ENCODE data around the gene EPHX1.

- TF ChIP-seq CTCF (IDR thresholded peaks at IDR 0.05) = no peak
- TF ChIP-seq POLR2A (IDR thresholded peaks at IDR 0.05) = no peak
- TF ChIP-seq POLR2AphosphoS5 (IDR thresholded peaks at IDR 0.05) = no peak
These were observed 67.1 kb downstream of the EPHX1 start for GRCh38 chr1:225876900-225877510.

Data from suprapubic skin (tissue), 4 donors.